Urothelium cell line (cell line): ENCODE results near the gene TMED6.
A peak's percentile ranks its signal among the peaks of the same experiment; 100 is the strongest.

Source experiments
- DNase-seq: peaks from one replicate; pipeline ENCODE4 v3.0.0; 2011; ENCODE audit warnings: low spot score, mixed read lengths
- FAIRE-seq: peaks from 2 replicates; lab custom pipeline; 2011; peaks lifted over from hg19 to GRCh38; lab: Jason Lieb, UNC

The TMED6 gene

DNA sequence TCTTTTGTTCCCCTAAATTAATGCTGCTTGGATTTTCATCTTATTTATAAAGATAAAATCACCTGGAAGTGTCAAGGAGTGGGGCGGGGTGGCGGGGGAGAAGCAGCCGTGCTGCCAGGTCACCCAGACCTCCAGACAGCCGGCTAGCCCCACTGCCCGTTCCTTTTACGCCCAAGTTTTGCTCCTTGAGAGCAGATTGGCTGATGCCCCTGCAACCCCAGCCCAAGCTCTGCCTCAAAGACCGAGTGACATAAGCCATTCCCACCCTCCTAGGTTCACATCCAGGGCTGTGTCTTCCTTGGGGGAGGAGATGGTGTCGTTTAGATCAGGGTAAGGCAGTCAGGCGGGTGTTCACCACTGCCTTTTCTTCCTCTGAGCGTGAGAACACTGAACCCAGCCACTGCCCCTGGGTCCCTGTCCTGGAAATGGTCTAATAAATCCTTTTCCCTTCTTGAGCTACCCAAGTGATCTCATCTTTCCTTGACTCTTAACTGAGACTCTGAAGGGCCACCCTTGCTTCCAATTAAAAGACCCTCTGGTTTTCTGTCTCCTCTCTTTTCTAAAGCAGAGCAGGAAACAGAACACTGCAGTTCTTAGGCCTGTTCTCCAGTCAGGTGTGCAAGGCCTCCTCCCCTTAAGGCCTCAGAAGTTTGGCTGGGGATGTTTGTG lies 26.9 kb downstream of the TMED6 start:
- FAIRE-seq: no peak

DNA sequence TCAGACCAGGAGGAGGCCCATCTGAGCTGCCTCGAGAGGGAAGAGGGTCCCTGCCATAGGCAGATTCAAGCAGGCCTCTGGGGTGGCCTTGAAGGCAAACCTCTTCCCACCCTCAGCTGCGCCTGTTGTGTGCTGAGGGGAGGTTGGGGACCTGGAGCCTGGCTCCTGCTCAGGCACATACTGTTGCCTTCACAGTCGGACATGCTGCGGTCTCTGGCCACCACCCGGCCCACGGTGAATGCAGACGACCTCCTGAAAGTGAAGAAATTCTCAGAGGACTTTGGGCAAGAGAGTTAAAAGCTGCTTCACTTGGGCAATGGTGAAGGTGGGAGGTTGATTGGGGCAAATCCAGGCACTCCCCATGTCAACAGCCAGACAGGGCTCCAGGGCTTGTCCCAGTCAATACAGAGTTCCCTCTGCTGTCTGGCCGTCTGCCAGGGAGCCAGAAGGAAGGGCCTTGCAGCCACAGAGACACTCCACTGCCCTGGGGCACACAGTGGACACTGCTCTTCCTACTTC lies 27.5 kb downstream of the TMED6 start:
- FAIRE-seq (no peak), DNase-seq (no peak)

More for the DNA sequence above, 26.9 kb downstream of the TMED6 start:
- no peak for DNase-seq

- FAIRE-seq (no peak), DNase-seq (no peak)
These were observed 28.2 kb downstream of the TMED6 start for GRCh38 chr16:69323415-69323814.

DNA sequence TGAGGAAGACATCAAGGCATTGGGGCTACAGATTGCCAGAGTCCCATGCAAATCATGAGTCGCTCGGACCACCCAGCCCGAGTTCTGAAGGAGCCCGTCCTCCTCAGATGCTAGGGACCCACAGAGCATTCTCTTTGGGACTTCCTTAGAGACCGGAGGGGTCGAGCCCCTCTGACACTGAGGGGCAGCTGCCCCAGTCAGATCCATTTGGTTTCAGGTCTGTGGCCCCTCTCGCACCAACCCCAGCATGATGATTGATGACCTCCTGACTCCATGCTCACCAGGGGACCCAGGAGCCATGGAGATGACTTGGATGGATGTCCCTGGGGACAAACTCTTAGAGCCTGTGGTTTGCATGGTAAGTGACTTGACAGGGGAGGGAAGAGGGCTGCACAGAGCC lies 29.2 kb downstream of the TMED6 start:
- no peak for FAIRE-seq

DNA sequence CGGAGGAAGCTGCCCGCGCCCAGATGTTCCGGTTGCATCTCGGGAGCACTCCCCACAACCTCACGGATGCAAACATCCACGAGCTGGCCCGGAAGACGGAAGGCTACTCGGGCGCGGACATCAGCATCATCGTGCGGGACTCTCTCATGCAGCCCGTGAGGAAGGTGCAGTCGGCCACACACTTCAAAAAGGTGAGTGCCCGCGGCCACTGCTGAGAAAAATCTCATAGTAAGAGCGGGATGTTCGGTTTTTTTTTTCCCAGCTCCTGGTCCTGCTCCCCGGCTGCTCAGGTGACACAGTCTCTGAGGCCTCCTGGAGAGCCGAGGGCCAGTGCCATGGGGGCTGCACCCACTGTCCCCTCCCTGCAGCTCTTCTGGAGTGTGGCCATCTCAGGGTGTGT lies 30.5 kb downstream of the TMED6 start:
- no peak for DNase-seq
- FAIRE-seq: no peak

More for the DNA sequence above, 29.2 kb downstream of the TMED6 start:
- no peak for DNase-seq

DNA sequence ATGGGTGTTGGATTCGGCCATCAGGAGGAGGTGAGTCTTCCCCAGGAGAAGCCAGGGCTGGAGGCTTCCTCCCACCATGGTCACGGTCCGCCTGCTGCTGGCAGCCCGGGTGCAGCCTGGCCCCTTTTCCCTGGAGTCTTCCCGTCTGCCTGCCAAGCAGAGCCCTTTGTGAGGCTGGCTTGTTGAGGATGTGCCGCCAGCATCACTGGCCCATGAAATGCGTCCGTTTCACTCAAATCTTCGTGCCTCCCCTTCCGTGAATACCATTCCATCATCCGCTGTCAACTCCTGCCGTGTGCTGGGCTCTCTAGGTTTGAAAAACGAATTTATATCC lies 30.9 kb downstream of the TMED6 start:
- no peak for DNase-seq
- no peak for FAIRE-seq

- FAIRE-seq (no peak), DNase-seq (no peak)
These were observed 31.5 kb downstream of the TMED6 start for GRCh38 chr16:69319826-69320739.

DNA sequence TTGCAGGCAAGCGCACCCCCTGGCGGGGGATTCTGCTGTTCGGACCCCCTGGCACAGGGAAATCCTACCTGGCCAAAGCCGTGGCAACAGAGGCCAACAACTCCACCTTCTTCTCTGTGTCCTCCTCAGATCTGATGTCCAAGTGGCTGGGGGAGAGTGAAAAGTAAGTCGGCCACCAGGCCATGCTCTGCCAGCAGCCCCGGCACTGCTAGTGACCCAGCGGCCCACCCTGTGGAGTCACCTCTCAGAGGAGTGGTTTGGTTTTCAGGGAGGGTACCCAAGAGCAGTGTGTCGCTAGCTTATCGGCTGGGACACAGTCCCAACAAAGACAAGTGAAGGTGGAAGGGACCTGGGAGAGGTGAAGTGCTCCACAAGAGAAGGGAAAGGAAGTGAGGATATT lies 32.2 kb downstream of the TMED6 start:
- DNase-seq (no peak), FAIRE-seq (no peak)

- DNase-seq: no peak
- no peak for FAIRE-seq
These were observed 32.7 kb downstream of the TMED6 start for GRCh38 chr16:69318911-69319289.

DNA sequence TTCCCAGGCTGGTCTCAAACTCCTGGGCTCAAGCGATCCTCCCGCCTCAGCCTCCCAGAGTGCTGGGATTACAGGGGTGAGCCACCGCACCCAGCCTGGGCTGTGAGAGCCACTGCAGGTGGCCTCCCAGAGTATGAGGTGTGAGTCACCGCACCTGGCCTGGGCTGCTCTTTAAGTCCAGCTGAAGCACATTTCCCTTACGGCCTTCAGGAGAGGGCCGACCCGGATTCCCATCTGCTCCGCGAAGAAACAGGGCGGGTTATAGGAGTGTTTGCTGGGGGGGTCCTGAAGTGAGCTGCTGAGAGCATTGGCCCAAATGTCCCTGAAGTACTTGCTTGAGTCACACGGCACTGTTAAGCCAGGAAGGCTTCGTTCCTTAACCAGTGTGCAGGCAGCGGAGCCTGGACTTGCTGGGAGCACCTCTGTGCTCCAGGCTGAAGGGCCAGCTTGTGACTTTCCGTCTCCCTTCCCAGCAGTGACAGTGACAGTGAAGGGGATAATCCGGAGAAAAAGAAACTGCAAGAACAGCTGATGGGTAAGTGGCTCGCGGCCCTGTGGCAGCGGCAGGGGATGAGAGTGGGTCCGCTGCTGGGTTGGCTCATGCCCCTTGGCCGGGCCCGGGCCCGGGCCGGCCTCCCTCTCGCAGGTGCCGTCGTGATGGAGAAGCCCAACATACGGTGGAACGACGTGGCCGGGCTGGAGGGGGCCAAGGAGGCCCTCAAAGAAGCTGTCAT lies 33.2 kb downstream of the TMED6 start:
- DNase-seq (no peak), FAIRE-seq (no peak)

DNA sequence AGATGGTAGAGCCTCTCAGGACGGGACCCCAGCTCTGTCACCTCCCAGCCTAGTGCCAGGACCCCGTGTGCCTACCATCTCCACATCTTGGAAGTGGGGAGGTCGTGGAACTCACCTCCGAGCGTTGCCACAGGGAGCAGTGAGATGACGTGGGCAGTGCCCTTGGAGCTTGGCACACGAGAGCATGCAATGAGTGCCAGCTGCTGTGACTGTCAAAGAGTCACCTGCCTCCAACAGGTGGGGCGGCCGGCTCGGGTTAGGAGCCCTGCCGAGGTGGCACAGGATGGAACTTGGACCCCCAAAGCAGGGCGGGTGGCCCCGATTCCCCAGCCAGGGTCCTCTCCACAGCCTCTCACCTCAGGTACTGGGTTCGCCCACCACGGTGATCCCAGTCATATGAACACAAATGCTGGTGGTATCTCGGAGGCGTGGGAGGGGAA lies 35.0 kb downstream of the TMED6 start:
- DNase-seq (no peak), FAIRE-seq (no peak)

DNA sequence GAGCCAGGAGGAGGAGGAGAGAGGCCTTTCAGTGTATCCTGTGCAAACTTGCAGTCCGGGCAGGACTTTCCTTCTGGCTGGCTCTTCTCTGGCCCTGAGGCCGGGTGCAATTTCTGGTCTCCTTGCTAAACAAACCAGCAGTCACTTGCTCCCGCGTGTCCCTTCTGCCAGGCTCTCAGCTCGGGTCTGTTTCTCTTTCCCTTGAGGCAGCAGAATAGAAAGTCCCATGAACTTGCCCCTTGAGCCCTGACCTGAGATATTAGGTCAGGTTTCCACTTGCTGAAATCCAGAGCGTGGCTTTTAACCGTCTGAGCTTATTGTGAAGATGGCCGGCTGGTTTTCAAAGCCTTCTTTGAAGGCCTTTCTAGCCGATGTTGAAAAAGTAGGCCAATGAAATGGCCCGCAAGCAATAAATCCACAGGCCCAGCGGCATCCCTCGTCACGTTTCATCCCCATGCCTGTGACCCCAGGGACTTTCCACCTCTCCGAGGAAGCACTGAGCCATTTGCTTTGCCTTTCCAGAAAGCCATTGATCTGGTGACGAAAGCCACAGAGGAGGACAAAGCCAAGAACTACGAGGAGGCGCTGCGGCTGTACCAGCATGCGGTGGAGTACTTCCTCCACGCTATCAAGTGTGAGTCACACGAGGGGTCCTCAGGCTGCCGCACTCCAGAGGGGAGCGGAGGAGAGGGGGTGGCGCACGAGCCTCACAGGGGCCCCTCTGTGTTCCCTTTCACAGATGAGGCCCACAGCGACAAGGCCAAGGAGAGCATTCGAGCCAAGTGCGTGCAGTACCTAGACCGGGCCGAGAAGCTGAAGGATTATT lies 35.9 kb downstream of the TMED6 start:
- DNase-seq: no peak
- FAIRE-seq: peak; percentile 9

GRCh38 chr16:69314534-69314933 lies 37.1 kb downstream of the TMED6 start:
- FAIRE-seq: no peak

DNA sequence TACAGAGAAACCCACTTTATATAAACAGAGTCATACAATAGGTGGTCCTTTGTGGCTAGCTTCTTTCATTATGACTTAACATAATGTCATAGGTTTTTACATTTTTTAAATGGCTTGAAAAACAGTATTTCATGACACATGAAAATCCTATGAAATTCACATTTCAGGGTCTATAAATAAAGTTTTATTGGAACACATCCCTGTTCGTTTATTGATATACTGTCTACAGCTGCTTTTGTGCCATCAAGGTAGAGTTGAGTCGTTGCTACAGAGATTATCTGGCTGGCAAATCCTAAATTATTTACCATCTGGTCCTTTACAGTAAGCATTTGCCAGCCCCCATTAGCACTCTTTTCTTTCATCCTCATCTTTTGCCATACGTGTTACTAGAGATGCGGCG lies 38.1 kb downstream of the TMED6 start:
- no peak for DNase-seq
- FAIRE-seq: no peak

More at GRCh38 chr16:69314534-69314933, 37.1 kb downstream of the TMED6 start:
- DNase-seq: no peak

- FAIRE-seq: no peak
- peak; percentile 45 for DNase-seq
These were observed 39.8 kb downstream of the TMED6 start for GRCh38 chr16:69311533-69312387.

GRCh38 chr16:69310653-69311532 lies 40.7 kb downstream of the TMED6 start, which contains the start of gene VPS4A:
VPS4A (plus strand) TSS chr16:69311350; CDS start chr16:69311512, 162 bp downstream.
- DNase-seq (peak; percentile 99), FAIRE-seq (no peak)

DNA sequence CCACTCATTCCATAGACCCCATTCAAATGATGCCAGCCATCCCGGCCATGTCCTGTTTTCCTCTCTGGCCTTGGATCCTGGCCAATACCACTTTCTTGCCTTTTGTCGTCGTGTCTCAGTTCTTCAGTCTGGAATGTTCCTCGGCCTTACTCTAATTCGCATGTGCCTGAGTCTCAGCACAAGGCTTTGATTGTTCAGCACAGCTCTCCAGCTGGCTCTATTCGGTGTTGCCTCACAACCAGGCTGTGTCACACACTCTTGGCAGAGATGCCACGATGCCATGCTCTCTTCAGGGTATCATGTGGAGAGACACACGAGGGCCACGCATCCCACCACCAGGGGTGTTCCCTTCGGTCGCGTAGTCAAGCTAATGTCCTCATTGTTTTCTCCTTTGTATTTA lies 42.3 kb downstream of the TMED6 start:
- no peak for DNase-seq

DNA sequence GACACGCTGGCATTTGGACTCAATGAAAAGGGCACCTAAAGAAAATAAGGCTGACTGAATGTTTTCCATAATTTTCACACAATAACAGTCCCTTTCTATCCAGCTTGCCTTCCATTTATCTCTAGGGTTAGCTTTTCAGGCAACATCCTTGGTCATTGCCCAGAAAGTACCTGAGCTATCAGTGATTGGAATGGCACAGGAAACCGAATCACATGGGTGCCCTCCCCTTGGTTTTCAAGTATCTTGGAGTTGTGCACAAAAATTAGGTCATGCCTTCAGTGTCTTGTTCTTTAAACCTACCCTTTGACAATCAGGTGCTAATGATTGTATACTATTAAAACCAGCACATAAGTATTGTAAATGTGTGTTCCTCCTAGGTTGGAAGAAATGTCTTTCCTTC lies 43.7 kb downstream of the TMED6 start:
- no peak for DNase-seq
- no peak for FAIRE-seq

More for the DNA sequence above, 42.3 kb downstream of the TMED6 start:
- no peak for FAIRE-seq
